OCI-LY7 (cell line): Measurements from ENCODE around the gene FAM3D.

Experiments used
- CTCF ChIP-seq: fragments of 200-600 bp; sonication (generic); conservative IDR thresholded peaks from 2 replicates; pipeline ENCODE4 v1.5.1; 2014; ENCODE audit warnings: mild to moderate bottlenecking, antibody characterized with exemption, low read length, moderate library complexity, mixed read lengths
- EZH2phosphoT487 ChIP-seq: fragments of 200-600 bp; sonication (generic); IDR thresholded peaks from 2 replicates; pipeline ENCODE4 v1.6.1; 2018; ENCODE audit warnings: low read depth, borderline replicate concordance, mild to moderate bottlenecking, mixed run types, antibody characterized with exemption, low read length, moderate library complexity, mixed read lengths

GRCh38 chr3:58612830-58613229 lies 53.7 kb downstream of the FAM3D start:
- TF ChIP-seq CTCF (no peak), EZH2phosphoT487 (no peak)
